ENCODE data around the gene UMODL1. TPM values are rescaled to one million over a fixed set of nuclear protein-coding genes. Genes with fewer than 3 reads are reported as not detected.

UMODL1 gene
- total and polyA plus RNA-seq, 10 of the 15 experiments (the other 5 are each of a cell fraction or from before 2014, with no cell fraction given), result 0.01 to 0.11 (median 0.03) TPM; not detected in 5

DNA sequence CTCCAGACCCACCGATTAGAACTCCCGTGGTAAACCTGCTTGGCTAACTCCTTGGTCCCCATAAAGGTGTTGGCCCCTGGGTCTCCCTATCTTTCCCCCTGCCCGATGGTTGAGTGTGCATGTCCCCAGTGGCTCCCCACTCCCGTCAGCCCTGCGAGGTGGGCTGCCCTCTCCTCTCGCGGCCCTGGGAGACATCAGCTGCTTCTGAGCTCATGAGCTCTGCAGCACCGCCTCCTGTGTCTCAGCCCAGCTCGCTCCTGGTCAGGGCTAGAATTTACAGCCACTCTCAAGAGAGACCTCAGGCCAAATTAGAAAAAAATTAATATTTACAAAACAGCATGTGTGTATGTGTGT, 45.1 kb upstream of the UMODL1 start (continued):
- TF ChIP-seq, protein P1, sequence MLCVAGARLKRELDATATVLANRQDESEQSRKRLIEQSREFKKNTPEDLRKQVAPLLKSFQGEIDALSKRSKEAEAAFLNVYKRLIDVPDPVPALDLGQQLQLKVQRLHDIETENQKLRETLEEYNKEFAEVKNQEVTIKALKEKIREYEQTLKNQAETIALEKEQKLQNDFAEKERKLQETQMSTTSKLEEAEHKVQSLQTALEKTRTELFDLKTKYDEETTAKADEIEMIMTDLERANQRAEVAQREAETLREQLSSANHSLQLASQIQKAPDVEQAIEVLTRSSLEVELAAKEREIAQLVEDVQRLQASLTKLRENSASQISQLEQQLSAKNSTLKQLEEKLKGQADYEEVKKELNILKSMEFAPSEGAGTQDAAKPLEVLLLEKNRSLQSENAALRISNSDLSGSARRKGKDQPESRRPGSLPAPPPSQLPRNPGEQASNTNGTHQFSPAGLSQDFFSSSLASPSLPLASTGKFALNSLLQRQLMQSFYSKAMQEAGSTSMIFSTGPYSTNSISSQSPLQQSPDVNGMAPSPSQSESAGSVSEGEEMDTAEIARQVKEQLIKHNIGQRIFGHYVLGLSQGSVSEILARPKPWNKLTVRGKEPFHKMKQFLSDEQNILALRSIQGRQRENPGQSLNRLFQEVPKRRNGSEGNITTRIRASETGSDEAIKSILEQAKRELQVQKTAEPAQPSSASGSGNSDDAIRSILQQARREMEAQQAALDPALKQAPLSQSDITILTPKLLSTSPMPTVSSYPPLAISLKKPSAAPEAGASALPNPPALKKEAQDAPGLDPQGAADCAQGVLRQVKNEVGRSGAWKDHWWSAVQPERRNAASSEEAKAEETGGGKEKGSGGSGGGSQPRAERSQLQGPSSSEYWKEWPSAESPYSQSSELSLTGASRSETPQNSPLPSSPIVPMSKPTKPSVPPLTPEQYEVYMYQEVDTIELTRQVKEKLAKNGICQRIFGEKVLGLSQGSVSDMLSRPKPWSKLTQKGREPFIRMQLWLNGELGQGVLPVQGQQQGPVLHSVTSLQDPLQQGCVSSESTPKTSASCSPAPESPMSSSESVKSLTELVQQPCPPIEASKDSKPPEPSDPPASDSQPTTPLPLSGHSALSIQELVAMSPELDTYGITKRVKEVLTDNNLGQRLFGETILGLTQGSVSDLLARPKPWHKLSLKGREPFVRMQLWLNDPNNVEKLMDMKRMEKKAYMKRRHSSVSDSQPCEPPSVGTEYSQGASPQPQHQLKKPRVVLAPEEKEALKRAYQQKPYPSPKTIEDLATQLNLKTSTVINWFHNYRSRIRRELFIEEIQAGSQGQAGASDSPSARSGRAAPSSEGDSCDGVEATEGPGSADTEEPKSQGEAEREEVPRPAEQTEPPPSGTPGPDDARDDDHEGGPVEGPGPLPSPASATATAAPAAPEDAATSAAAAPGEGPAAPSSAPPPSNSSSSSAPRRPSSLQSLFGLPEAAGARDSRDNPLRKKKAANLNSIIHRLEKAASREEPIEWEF (IDR thresholded peaks at IDR 0.05; ENCODE audit: insufficient replicate concordance, low read depth, low read length), result no peak
- TF ChIP-seq, protein P2, sequence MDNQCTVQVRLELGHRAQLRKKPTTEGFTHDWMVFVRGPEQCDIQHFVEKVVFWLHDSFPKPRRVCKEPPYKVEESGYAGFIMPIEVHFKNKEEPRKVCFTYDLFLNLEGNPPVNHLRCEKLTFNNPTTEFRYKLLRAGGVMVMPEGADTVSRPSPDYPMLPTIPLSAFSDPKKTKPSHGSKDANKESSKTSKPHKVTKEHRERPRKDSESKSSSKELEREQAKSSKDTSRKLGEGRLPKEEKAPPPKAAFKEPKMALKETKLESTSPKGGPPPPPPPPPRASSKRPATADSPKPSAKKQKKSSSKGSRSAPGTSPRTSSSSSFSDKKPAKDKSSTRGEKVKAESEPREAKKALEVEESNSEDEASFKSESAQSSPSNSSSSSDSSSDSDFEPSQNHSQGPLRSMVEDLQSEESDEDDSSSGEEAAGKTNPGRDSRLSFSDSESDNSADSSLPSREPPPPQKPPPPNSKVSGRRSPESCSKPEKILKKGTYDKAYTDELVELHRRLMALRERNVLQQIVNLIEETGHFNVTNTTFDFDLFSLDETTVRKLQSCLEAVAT (IDR thresholded peaks at IDR 0.05), result no peak
- no peak for TF ChIP-seq NR2C2 (IDR thresholded peaks at IDR 0.05; ENCODE audit: borderline replicate concordance, control insufficient read depth, insufficient read length, low read depth)
- TF ChIP-seq, protein P3, sequence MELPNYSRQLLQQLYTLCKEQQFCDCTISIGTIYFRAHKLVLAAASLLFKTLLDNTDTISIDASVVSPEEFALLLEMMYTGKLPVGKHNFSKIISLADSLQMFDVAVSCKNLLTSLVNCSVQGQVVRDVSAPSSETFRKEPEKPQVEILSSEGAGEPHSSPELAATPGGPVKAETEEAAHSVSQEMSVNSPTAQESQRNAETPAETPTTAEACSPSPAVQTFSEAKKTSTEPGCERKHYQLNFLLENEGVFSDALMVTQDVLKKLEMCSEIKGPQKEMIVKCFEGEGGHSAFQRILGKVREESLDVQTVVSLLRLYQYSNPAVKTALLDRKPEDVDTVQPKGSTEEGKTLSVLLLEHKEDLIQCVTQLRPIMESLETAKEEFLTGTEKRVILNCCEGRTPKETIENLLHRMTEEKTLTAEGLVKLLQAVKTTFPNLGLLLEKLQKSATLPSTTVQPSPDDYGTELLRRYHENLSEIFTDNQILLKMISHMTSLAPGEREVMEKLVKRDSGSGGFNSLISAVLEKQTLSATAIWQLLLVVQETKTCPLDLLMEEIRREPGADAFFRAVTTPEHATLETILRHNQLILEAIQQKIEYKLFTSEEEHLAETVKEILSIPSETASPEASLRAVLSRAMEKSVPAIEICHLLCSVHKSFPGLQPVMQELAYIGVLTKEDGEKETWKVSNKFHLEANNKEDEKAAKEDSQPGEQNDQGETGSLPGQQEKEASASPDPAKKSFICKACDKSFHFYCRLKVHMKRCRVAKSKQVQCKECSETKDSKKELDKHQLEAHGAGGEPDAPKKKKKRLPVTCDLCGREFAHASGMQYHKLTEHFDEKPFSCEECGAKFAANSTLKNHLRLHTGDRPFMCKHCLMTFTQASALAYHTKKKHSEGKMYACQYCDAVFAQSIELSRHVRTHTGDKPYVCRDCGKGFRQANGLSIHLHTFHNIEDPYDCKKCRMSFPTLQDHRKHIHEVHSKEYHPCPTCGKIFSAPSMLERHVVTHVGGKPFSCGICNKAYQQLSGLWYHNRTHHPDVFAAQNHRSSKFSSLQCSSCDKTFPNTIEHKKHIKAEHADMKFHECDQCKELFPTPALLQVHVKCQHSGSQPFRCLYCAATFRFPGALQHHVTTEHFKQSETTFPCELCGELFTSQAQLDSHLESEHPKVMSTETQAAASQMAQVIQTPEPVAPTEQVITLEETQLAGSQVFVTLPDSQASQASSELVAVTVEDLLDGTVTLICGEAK (IDR thresholded peaks at IDR 0.05; ENCODE audit: borderline replicate concordance), result no peak

Measured in GM12878 (cell line).